Activated CD8-positive, alpha-beta memory T cell treated with anti-CD3 and anti-CD28 coated beads, Interleukin-2, amount 50 U/mL, for 4 hours (primary cell): ENCODE results near the gene EFNB1.
A peak's percentile ranks its signal among the peaks of the same experiment; 100 is the strongest.
"Not testable (repeated sequence)": the region's sequence is repeated elsewhere in the genome, so short reads cannot be mapped to it uniquely, and the experiment has no call there.

Experiments
- DNase-seq: peaks from one replicate; pipeline ENCODE4 v3.0.0-alpha.2; 2020

The EFNB1 gene

DNA sequence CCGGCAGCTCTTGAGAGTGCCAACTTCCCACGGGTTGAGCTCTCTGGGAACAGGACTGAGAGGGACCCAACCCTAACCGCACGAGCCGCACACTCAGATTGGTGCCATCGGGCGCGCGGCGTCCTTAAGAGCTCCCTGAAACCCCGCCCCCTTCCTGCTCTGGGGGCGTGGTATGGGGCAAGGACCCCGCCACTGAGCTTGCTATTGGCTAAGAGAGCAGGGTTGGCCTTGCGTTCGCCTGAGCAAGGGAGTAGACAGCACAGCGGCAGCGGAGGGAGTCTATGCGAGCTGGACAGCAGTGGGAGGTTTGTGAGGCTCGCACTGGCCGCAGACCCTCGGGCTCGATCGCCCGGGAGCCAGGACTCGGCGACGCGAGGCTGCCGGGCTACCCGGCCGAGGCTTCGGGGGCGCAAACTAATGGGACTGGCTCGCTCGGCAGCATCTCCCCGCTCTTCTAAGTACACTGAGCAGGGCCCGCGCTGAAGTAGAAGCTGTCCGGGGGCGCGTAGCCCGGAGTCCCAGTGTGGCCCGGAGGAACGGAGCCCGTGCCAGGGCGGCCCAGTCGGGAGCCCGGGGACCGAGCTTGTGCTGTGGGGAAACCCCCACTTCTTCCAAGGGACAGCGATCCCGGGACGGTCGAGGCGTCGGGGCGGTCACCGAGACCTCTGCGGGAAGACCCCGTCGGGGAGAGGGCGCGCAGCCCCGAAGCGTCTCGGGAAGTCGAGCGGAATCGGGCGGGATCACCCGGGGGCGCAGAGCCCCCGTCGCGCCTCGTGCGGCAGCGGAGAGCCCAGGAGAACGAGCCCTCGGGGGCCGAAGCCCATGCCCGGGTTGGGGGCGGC, at the start of gene EFNB1:
EFNB1 (plus strand) TSS at position 282 of the 842 bp plus-strand sequence. CDS start 756 bp downstream, outside the sequence.
- DNase-seq = peak; percentile 81

DNA sequence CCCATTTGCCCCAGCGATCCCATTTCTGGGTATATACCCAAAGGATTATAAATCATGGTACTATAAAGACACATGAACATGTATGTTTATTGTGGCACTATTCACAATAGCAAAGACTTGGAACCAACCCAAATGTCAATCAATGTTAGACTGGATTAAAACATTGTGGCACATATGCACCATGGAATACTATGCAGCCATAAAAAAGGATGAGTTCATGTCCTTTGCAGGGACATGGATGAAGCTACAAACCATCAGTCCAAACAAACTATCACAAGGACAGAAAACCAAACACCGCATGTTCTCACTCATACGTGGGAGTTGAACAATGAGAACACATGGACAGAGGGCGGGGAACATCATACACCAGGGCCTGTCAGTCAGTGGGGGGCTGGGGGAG, 47.5 kb upstream of the EFNB1 start:
- not testable (repeated sequence) for DNase-seq

DNA sequence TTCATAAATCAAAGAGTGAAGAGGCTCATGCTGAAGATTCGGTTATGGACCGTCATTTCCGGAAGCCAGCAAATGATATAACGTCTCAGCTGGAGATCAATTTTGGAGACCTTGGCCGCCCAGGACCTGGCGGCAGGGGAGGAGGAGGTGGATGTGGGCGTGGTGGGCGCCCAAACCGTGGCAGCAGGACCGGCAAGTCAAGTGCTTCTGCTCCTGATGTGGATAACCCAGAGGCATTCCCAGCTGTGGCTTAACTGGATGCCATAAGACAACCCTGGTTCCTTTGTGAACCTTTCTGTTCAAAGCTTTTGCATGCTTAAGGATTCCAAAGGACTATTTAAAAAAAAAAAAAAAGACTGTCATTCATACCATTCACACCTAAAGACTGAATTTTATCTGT, 44.0 kb upstream of the EFNB1 start:
- no peak for DNase-seq

DNA sequence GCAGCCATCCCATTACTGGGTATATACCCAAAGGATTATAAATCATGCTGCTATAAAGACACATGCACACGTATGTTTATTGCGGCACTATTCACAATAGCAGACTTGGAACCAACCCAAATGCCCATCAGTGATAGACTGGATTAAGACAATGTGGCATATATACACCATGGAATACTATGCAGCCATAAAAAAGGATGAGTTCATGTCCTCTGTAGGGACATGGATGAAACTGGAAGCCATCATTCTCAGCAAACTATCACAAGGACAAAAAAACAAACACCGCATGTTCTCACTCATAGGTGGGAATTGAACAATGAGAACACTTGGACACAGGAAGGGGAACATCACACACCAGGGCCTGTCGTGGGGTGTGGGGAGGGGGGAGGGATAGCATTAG, 42.2 kb upstream of the EFNB1 start:
- not testable (repeated sequence) for DNase-seq

DNA sequence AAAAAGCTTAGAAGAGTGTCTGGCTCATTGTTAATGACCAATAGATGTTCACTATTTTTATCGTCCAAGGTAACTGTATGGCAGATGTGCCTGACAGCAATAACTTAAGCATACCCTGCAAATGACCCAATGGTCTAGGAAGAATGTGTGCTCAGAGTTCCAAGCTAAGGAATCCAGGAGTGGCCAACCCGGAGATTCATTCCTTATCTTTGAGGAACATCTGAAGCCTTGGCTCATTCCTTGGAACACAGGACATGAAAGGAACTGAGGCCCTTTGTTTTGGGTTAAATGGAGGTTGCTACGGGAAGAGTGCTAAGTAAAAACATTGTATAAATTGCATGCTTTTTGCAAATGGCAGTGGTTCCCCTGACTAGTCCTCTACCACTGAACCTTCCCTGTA, 38.9 kb upstream of the EFNB1 start:
- no peak for DNase-seq

DNA sequence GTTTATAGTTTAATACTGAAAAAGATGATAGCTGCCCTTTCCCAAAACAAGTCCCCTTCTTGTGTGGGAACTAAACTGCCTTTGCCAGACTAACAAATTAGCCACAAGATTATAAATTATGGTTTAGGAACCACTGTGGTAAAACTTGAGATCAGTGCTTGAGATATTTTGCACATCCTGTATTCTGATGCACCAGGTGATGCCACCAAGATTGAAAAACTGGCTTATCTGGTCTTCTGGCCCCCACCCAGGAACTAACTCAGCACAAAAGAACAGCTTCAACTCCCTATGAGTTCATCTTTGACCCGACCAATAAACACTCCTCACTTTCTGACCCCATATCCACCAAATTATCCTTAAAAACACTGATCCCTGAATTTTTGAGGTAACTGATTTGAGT, 36.7 kb upstream of the EFNB1 start:
- no peak for DNase-seq

DNA sequence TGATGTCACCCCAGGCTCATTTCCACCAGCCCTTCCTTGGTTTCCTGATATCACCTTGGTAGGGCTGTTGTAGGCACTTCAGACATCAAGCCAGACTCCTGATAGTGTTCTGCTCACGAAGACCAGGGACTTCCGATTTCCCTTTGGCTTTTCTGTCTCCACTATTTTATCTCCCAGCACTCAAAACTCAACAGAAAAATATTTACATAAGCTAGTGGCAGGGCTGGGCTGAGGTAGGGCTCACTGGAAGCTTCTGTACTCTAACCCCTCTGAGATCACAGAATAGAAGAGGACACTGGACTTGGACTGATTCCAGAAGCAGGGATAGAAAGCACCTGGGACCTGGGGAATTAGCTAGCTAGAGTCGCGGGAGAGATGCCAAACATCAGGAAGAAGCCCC, 34.4 kb upstream of the EFNB1 start:
- no peak for DNase-seq

DNA sequence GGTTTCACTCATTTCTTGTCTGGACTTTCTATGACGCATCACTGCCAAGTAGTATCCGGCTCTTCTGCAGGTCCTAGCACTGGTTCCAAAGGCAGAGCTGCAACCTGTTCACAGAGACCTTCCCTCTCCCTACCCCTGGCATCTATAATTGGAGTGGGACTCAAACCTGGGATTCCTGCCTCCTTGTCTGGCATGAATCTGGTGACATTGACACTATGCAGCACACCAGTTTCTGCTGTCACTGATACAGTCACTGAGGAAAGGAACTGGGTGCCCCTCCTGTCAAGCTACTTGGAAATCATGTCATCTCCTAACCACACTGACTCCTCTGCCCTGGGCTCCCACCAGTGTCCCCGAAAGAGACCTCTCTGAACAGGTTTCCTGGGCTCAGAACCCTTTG, 33.1 kb upstream of the EFNB1 start:
- no peak for DNase-seq

DNA sequence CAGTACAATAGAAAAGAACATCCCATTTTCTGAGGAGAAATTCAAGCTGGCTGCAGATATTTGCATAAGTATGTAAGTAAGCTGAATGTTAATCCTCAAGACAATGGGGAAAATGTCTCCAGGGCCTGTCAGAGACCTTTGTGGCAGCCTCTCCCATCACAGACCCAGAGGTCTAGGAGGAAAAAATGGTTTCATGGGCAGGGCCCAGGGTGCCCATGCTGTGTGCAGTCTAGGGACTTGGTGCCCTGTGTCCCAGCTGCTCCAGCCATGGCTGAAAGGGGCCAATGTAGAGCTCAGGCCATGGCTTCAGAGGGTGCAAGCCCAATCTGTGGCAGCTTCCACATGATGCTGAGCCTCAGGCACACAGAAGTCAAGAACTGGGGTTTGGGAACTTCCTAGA, 30.4 kb upstream of the EFNB1 start:
- not testable (repeated sequence) for DNase-seq

DNA sequence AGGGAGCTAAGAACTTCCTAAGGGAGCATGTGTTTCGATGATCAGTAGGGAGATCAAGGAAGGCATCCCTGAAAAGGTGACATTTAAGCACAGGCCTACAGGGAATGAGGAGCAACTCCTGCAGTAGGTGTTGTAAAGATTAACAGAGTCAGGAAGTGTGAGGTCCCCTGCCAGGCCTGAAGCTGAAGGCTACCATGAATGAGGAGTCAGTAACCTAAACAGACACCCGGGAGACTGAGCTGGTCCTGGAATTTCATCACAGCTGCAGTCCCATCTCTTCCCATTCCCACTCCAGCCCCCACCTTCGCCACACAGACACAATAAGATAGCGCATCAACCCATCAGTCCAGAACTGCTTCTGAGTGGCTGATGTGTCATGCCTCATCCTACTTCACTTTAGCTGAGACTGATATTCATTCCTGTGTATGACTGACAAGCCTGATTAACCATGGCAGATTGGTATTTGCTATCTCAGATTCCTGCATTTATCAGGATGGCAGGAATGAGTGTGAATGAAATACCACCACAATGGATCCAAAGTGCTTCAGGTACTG, 27.0 kb upstream of the EFNB1 start:
- no peak for DNase-seq

DNA sequence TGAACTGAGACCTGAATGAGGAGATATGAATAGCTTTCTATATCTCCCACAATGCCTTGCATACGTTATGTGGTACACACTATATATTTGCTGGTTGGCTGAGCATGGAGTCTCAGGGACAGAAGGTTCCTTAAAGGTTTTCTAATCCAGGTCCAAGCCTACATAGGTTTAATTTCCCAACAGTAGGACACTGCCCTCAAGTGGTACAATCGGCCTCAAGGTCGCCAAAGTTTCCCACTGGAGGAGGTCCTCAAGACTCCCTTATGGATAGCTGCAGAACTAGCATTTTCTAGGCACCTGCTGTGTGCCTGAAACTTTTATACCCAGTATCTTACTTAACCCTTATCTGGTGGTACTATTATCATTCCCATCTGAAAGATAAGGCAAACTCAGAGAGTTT, 21.0 kb upstream of the EFNB1 start:
- no peak for DNase-seq

DNA sequence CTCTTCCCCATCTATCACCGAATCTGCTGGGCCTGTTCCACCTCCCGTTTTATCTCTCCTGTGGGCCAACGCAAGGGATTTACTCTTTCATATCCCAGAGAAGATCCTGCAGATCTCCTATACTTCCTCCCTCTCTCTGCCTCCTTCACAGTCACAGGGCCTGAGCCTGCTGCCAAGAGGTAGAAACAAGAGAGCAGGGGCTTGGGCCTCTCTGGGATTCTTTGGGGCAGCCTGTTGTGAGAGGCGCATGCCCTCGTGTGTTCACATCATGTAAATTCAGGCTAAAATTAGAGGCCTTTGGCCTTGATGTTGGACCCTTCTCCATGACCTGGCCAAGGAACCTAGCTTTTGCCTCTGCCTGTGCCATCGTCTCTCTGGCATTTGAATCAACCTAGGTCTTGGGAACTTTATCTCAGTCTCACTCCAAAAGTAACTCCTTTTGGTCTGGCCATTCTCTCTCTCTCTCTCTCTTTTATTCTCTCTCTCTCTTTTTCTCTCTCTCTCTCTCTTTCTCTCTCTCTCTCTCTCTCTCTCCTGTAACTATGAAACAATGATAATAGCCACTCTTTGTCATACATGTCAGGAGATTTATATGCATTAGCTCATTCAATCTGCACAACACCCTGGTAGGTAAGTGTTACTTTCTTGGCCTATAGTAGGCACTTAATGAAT, 20.0 kb upstream of the EFNB1 start:
- DNase-seq = no peak

DNA sequence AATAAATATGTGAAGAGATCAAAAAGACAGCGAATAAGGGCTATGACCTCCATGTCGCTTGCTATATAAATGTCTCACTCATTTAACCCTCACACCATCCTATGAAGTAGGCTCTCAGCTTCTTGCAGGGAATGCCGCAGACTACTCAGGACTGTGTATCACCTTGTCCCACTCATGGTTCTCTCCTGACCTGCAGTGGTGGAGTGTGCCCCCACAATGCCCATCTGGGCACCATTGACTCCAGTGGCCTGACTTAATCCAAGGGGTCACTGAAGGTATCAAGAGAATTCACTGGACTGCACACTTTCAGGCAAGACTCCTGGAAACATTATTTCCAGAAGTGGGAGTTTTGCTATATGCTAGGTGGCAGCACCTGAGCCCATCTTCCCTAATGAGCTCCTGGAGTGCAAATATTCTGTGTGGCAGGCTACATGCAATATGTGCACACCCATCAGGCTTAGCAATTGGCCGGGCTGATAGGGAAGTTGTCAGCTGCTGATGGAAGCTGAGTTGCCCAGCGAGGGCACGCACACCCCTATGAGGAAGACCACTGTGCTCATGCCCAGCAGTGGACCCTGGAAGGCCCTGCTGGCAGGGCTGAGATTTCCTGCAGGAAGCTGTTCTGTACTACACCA, 8.2 kb upstream of the EFNB1 start:
- no peak for DNase-seq

DNA sequence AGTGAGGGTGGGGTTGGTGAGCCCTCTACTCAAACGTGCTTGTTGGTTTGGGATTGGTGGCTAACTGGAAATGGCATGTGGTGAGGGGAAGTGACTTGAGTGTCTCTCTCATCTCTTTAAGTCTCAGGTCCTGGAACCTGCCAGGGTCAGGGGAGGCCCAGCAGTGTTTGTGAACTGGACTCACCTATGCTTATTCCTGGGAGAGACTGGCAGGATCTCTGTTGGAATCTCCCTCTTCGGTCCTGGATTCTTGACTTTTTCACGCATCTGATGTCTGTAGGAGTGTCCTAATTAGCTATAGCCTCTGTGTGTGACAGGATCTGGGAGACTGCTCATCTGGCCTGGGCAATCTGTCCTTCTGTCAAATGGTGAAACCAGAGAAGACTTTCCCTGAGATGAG, 7.2 kb upstream of the EFNB1 start:
- DNase-seq = no peak

DNA sequence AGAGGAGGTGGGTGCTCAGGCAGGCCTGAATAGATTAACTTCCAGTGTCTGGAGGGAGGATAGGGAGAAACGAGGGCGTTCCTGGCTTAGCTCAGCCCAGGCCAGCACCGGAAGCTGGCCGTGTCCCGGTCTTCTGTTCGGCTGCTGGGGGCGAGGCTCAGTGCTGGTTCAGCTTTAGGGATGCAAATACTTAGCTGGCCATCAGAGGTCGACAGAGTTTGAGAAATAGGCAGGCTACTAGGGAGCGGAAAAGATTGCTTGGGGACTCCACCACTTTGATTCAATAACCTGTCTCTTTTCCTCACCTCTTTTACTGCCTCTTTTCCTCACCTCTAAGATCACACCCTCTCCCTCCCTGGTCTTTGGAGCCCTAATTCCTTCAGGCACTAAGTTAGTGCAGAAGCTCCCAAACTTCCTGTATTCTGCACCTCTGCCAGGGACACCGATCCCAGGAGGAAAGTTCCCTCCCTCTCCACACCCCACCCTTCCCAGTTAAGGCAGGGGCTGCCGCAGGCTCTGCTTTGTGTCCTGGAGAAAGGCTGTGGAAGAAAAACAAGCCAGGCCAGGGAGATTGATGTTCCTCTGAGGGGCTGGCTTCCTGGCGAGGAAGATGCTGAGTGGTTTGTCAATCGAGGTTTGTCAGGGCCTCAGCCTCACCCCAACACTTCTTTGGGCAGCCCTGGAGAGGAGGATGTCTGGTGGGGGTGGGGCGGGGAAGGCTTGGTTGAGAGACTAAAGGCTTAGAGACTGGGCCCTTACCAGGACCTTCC, 6.0 kb upstream of the EFNB1 start:
- DNase-seq = no peak

DNA sequence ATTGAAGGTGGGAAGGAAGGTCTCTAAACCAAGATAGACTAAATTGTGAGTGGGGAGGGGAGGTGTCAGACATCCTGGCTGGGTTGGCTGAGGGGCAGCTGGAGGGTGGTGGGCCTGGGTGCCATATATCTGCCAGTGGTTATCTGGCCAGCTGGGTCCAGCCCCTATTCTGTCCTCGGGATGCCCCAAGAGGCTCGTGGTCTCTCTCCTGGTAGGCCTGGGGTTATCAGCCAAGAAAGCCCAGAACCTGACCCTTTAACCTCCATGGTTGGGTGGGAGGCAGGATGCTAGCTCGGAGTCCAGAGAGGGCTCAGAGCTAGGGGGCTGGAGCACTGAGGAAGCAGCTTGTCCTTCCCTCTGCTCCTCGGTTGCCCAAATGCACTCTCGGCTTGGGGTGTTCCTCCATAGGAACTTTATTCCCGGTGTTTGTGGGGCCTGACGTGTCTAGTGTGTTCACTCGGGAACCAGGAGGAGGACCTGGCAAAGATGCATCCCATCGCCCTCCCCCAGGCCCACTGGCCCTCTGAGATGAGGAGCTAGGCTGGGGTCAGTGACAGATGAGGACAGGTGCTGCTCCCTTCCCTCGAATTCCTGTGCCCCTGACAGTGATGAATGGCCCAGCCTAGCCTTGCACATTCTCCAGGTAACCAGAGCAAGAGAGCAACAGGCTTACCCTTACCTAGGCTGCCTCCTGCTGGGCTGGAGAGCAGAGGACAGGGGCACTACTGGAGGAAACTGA, 5.2 kb upstream of the EFNB1 start:
- DNase-seq = no peak

DNA sequence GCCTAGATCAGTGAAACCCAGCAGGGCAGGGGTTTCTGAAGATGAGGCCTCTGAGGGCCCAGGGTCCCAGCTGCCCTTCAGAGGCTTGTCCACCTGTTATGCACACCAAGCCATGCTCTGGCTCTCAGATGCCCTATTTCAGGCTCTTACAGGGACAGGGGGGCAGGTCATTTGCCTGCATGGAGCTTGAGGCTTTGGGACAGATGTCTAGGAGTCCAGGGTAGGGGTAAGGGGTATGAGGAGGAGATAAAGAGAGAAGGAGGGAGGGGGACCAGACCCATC, 4.7 kb upstream of the EFNB1 start:
- DNase-seq = no peak

DNA sequence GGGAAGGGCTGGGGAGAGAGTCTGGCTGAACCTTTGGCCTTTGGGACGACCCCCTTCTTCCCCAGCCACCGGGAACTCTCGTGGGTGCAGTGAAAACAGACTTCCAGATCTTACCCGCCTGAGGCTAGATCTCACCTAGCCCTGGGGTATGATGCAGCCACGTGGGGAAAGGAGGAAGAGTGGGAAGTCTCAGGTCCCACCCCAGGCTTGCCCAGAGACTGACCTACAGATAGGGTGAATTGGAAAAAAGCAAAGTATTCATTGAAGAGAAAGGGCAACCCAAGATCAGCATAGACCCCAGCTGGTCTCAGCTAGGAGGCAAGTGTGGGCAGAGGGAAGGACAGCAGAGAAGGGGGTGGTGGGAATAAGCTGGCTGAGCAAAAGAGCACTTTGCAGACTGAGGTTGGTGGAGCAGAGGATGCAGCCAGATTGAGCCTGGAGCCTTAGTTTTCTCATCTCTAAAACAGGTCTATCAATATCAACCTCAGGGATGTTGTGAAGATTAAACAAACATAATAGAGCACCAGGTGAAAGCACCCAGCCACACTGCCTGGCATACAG, 4.2 kb upstream of the EFNB1 start:
- DNase-seq = no peak

DNA sequence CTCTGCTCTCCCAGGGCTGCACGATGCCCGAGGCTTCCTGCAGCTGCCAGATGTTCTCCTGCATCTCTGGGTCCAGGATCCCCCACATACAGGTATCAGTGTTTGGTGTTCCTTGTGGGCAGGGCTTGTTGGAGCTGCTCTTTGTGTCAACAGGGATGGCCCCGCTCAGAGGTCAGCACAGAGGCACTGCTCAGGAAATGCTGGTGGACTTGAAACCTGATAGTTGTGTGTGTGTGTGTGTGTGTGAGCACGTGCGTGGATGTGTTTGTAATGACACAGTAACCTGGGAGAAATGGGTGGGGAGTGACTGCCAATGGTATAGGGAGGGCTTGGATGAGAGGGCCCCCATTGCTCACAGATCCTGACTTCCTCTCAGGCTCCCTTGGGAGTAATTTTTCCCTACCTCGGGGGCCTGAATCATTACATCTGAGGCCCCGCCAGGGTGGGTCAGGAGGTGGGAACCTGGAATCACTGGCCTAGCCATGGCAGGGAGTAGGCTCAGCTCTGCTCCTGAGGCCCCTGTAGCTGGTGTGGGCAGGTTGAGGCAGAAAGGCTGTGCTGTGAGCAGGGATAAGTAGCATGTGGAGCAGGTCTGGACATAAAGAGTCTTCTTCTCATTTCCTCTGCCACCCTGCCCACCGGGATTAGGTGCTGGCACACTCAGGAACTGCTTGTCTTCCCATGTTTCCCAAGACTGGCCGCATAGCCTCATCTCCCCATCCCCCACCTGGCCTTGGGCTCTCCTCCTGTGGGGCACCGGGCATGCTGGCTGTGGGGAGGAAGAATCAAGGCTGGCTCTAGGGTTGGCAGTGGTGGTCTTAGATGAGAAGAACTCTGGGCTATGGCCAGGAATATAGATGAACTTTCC, 2.5 kb upstream of the EFNB1 start:
- DNase-seq = no peak

DNA sequence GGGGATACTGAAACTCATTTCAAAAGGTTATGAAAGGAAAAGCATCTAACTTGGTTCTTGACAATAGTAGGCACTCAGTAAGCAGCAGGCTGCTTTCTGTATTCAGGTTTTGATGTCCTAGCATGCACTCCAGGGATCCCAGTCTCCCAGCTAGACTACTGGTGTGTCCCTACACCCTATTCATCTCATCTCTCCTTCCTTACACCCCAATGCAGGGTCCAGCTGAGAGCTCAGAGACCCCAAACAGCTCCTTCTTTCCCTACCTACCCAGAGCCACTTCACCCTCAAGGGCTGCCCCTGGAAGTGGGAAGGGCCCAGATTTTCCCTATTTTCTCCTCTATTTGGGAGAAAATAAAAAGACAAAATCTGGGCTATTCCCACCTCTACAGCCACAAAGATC, 1.6 kb upstream of the EFNB1 start:
- DNase-seq = no peak
